GM23338 (cell line): ENCODE measurements around the gene XPR1. TPM values are rescaled to one million over a fixed set of nuclear protein-coding genes. Genes with fewer than 3 reads are reported as not detected.

Experiments used
- ATAC-seq: fragments of 200-7000 bp; cut with Tn5 transposase; 3 replicates; pipeline ENCODE4 v1.9.1; 2020
- DNase-seq: peaks from one replicate; pipeline ENCODE4 v3.0.0-alpha.2; 2015; ENCODE audit warnings: low spot score
- H2AFZ ChIP-seq: fragments of 200-600 bp; sonication (generic); 2 replicates; pipeline ENCODE4 v1.8.0; 2016; ENCODE audit warnings: antibody characterized with exemption, mild to moderate bottlenecking, moderate library complexity
- H3F3A ChIP-seq: fragments of 200-600 bp; sonication (generic); replicated peaks from 2 replicates; pipeline ENCODE4 v1.8.0; 2017; ENCODE audit warnings: antibody characterized with exemption, mixed run types, low read depth
- H3K27ac ChIP-seq: fragments of 200-600 bp; sonication (generic); 2 replicates; pipeline ENCODE4 v1.6.1; 2016; ENCODE audit warnings: low read depth
- H3K27me3 ChIP-seq: fragments of 200-600 bp; sonication (generic); 2 replicates; pipeline ENCODE4 v1.8.0; 2016; ENCODE audit warnings: mild to moderate bottlenecking, mixed run types, moderate library complexity; ENCODE audit not compliant: insufficient read depth
- H3K36me3 ChIP-seq: fragments of 200-600 bp; sonication (generic); 2 replicates; pipeline ENCODE4 v1.8.0; 2016; ENCODE audit warnings: mild to moderate bottlenecking; ENCODE audit not compliant: insufficient read depth
- H3K4me1 ChIP-seq: fragments of 200-600 bp; sonication (generic); 2 replicates; pipeline ENCODE4 v1.8.0; 2016; ENCODE audit warnings: mild to moderate bottlenecking, moderate library complexity; ENCODE audit not compliant: insufficient read depth
- H3K4me2 ChIP-seq: fragments of 200-600 bp; sonication (generic); 2 replicates; pipeline ENCODE4 v1.7.1; 2017; ENCODE audit warnings: mixed run types
- H3K4me3 ChIP-seq: fragments of 200-600 bp; sonication (generic); 2 replicates; pipeline ENCODE4 v1.6.1; 2016; ENCODE audit warnings: mixed run types
- H3K79me2 ChIP-seq: fragments of 200-600 bp; sonication (generic); replicated peaks from 2 replicates; pipeline ENCODE4 v1.8.0; 2017; ENCODE audit warnings: mild to moderate bottlenecking; ENCODE audit not compliant: insufficient read depth
- H3K9me2 ChIP-seq: fragments of 200-600 bp; sonication (generic); 2 replicates; pipeline ENCODE4 v1.8.0; 2017; ENCODE audit not compliant: insufficient read depth
- H4K20me1 ChIP-seq: fragments of 200-600 bp; sonication (generic); replicated peaks from 2 replicates; pipeline ENCODE4 v1.8.0; 2017; ENCODE audit warnings: mild to moderate bottlenecking; ENCODE audit not compliant: insufficient read depth
- H3K27ac Mint-ChIP-seq: 2 replicates; pipeline ENCODE4 v1.8.0; 2020; ENCODE audit warnings: inconsistent platforms, mild to moderate bottlenecking, moderate library complexity, mixed read lengths
- H3K27me3 Mint-ChIP-seq: 3 replicates; pipeline ENCODE4 v1.8.0; 2022; ENCODE audit warnings: low read depth, mild to moderate bottlenecking, moderate library complexity, mixed read lengths, inconsistent platforms; ENCODE audit not compliant: insufficient read depth, poor library complexity
- H3K36me3 Mint-ChIP-seq: 3 replicates; pipeline ENCODE4 v1.8.0; 2021; ENCODE audit warnings: low read depth, mild to moderate bottlenecking, inconsistent platforms, moderate library complexity, mixed read lengths
- H3K4me1 Mint-ChIP-seq: 3 replicates; pipeline ENCODE4 v1.8.0; 2020; ENCODE audit warnings: mild to moderate bottlenecking, inconsistent platforms, mixed read lengths
- H3K4me3 Mint-ChIP-seq: 3 replicates; pipeline ENCODE4 v1.8.0; 2021; ENCODE audit warnings: moderate library complexity, mild to moderate bottlenecking, inconsistent platforms, mixed read lengths
- H3K9me3 Mint-ChIP-seq: 3 replicates; pipeline ENCODE4 v1.8.0; 2020; ENCODE audit warnings: moderate library complexity, mild to moderate bottlenecking, inconsistent platforms, mixed read lengths
- CREB1 ChIP-seq: fragments of 250-450 bp; sonication (Bioruptor Pico); IDR thresholded peaks from 2 replicates; pipeline ENCODE4 v1.5.0; 2020; ENCODE audit warnings: low read depth, mild to moderate bottlenecking, moderate library complexity
- ETS1 ChIP-seq: IDR thresholded peaks from 2 replicates; pipeline ENCODE4 v1.6.1; 2016; ENCODE audit warnings: antibody characterized with exemption
- EZH2 ChIP-seq: fragments of 200-600 bp; sonication (generic); IDR thresholded peaks from one replicate; pipeline ENCODE4 v1.8.0; 2017; ENCODE audit warnings: antibody characterized with exemption, mild to moderate bottlenecking, low read depth; ENCODE audit not compliant: unreplicated experiment
- EZH2phosphoT487 ChIP-seq: fragments of 200-600 bp; sonication (generic); IDR thresholded peaks from one replicate; pipeline ENCODE4 v1.8.1; 2018; ENCODE audit warnings: antibody characterized with exemption; ENCODE audit not compliant: unreplicated experiment
- JUNB ChIP-seq: IDR thresholded peaks from one replicate; pipeline ENCODE4 v1.6.1; 2016; ENCODE audit warnings: antibody characterized with exemption; ENCODE audit not compliant: unreplicated experiment
- NANOG ChIP-seq: IDR thresholded peaks from 2 replicates; pipeline ENCODE4 v1.6.1; 2016; ENCODE audit warnings: antibody characterized with exemption, borderline replicate concordance
- POLR2AphosphoS5 ChIP-seq: IDR thresholded peaks from 2 replicates; pipeline ENCODE4 v1.6.1; 2016; ENCODE audit warnings: antibody characterized with exemption, low read depth
- REST ChIP-seq: IDR thresholded peaks from one replicate; pipeline ENCODE4 v1.6.1; 2018; ENCODE audit warnings: antibody characterized with exemption; ENCODE audit not compliant: unreplicated experiment
- STAT1 ChIP-seq: IDR thresholded peaks from one replicate; pipeline ENCODE4 v1.6.1; 2016; ENCODE audit warnings: antibody characterized with exemption; ENCODE audit not compliant: unreplicated experiment
- ZNF114 ChIP-seq: fragments of 250-450 bp; sonication (Bioruptor Pico); IDR thresholded peaks from 2 replicates; pipeline ENCODE4 v1.5.0; 2020; ENCODE audit warnings: mild to moderate bottlenecking, moderate library complexity
- ZNF331 ChIP-seq: fragments of 250-450 bp; sonication (Bioruptor Pico); IDR thresholded peaks from 2 replicates; pipeline ENCODE4 v1.5.0; 2020; ENCODE audit warnings: low read depth, mild to moderate bottlenecking, moderate library complexity
- ZNF462 ChIP-seq: fragments of 250-450 bp; sonication (Bioruptor Pico); IDR thresholded peaks from 2 replicates; pipeline ENCODE4 v1.5.0; 2020; ENCODE audit warnings: mild to moderate bottlenecking, moderate library complexity
- polyA plus RNA-seq: library from polyadenylated mRNA; unstranded; fragments of >200 nt; fragmentation: Nextera tagmentation; extraction: Ambion mirVana; gene quantifications from 2 replicates; pipeline ENCODE4 v1.2.1, GENCODE V29; 2016
- total RNA-seq: library from RNA; depleted of rRNA; stranded (reverse); fragments of >200 nt; shearing (Covaris generic); gene quantifications from 2 replicates; pipeline ENCODE4 v1.2.3, GENCODE V29; 2014
- TF ChIP-seq, protein P1 (sequence below), 2 experiments: fragments of 200-600 bp in 1 of 2; sonication (generic) in 1 of 2; conservative IDR thresholded peaks; 2 replicates each; pipeline versions ENCODE4 v1.5.1 to v1.6.1; 2016 to 2017; ENCODE audit warnings: antibody characterized with exemption in 2 of 2, low read depth in 2 of 2, mild to moderate bottlenecking in 2 of 2, moderate library complexity in 1 of 2

XPR1 gene
- total and polyA plus RNA-seq, 2 experiments from 2014 or later = 9.3 to 38.1 TPM

GRCh38 chr1:180859306-180859705 is 227.5 kb downstream of the XPR1 start:
- Mint-ChIP-seq H3K4me1 (peaks cover 18% of the 10 kb centered on the region), H3K36me3 (no peaks in the 10 kb centered on the region; the same call in 2 of the 3 replicates), H3K27ac (no peak overlapping the region), H3K4me3 (no peak overlapping the region), H3K27me3 (no peaks in the 10 kb centered on the region), H3K9me3 (no peaks in the 10 kb centered on the region)
- H3K4me1 ChIP-seq = peaks cover 16% of the 10 kb centered on the region; the same call in 1 of the 2 replicates
- H3K4me3 ChIP-seq = no peak overlapping the region
- no peak overlapping the region for H2AFZ ChIP-seq
- no peak for DNase-seq
- no peaks in the 10 kb centered on the region for H3K27me3 ChIP-seq
- H3K4me2 ChIP-seq = no peak overlapping the region
- TF ChIP-seq ETS1 = no peak
- no peak for TF ChIP-seq NANOG
- TF ChIP-seq EZH2phosphoT487 = no peak
- TF ChIP-seq ZNF331 (CRISPR knock-in tag) = no peak
- TF ChIP-seq, protein P1, sequence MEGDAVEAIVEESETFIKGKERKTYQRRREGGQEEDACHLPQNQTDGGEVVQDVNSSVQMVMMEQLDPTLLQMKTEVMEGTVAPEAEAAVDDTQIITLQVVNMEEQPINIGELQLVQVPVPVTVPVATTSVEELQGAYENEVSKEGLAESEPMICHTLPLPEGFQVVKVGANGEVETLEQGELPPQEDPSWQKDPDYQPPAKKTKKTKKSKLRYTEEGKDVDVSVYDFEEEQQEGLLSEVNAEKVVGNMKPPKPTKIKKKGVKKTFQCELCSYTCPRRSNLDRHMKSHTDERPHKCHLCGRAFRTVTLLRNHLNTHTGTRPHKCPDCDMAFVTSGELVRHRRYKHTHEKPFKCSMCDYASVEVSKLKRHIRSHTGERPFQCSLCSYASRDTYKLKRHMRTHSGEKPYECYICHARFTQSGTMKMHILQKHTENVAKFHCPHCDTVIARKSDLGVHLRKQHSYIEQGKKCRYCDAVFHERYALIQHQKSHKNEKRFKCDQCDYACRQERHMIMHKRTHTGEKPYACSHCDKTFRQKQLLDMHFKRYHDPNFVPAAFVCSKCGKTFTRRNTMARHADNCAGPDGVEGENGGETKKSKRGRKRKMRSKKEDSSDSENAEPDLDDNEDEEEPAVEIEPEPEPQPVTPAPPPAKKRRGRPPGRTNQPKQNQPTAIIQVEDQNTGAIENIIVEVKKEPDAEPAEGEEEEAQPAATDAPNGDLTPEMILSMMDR (conservative IDR thresholded peaks at IDR 0.05; ENCODE audit: low read depth in 2 of 2) = no peak
- no peak for TF ChIP-seq EZH2
- no peak for TF ChIP-seq ZNF462 (CRISPR knock-in tag)
- no peak for TF ChIP-seq CREB1 (CRISPR knock-in tag)
- no peak for TF ChIP-seq REST
- no peak for TF ChIP-seq JUNB
- TF ChIP-seq STAT1 = no peak
- no peak for TF ChIP-seq POLR2AphosphoS5
- TF ChIP-seq ZNF114 (CRISPR knock-in tag) = no peak
- H4K20me1 ChIP-seq = no peaks in the 10 kb centered on the region
- H3F3A ChIP-seq = no peaks in the 10 kb centered on the region
- no peak overlapping the region for H3K27ac ChIP-seq
- H3K9me2 ChIP-seq = no peaks in the 10 kb centered on the region
- no peaks in the 10 kb centered on the region; the same call in 1 of the 2 replicates for H3K36me3 ChIP-seq
- no peaks in the 10 kb centered on the region for H3K79me2 ChIP-seq
- ATAC-seq = no peak
